CD14-positive monocyte (primary cell): ENCODE measurements around the gene KLHL17. TPM values are rescaled to one million over a fixed set of nuclear protein-coding genes. Genes with fewer than 3 reads are reported as not detected.

Source experiments
- DNase-seq, 3 donors: peaks; one replicate each; pipeline ENCODE4 v3.0.0-alpha.2; 2011 to 2022
- H2AFZ ChIP-seq: 2 replicates; pipeline ENCODE4 v1.6.0; 2012; ENCODE audit warnings: mild to moderate bottlenecking, low read depth, low read length, inconsistent platforms; ENCODE audit not compliant: insufficient read depth, poor library complexity, severe bottlenecking
- H3K27ac ChIP-seq, 2 donors: 1 replicate in 1 of 2; 2 replicates in 1 of 2; pipeline ENCODE4 v1.5.1; 2012 to 2013; ENCODE audit warnings: low read length in 2 of 2, control low read depth in 1 of 2, inconsistent platforms in 1 of 2, low read depth in 1 of 2, mild to moderate bottlenecking in 1 of 2
- H3K27me3 ChIP-seq, 2 donors: one replicate each; pipeline versions ENCODE4 v1.6.0 to v1.6.1; 2011 to 2013; ENCODE audit warnings: low read length in 2 of 2; ENCODE audit not compliant: control insufficient read depth in 2 of 2, insufficient read depth in 2 of 2
- H3K36me3 ChIP-seq, 2 donors: replicated peaks in 1 of 2; 1 replicate in 1 of 2; 2 replicates in 1 of 2; pipeline versions ENCODE4 v1.5.1 to v1.6.1; 2012 to 2013; ENCODE audit warnings: low read length in 2 of 2, control low read depth in 1 of 2, inconsistent platforms in 1 of 2, mild to moderate bottlenecking in 1 of 2; ENCODE audit not compliant: insufficient read depth in 2 of 2, control insufficient read depth in 1 of 2
- H3K4me1 ChIP-seq, 2 donors: 1 replicate in 1 of 2; 2 replicates in 1 of 2; pipeline versions ENCODE4 v1.5.1 to v1.6.1; 2012 to 2013; ENCODE audit warnings: low read length in 2 of 2, control low read depth in 1 of 2, inconsistent platforms in 1 of 2, mild to moderate bottlenecking in 1 of 2, moderate library complexity in 1 of 2; ENCODE audit not compliant: insufficient read depth in 2 of 2, control insufficient read depth in 1 of 2
- H3K4me2 ChIP-seq: replicated peaks from 2 replicates; pipeline ENCODE3; 2012; ENCODE audit warnings: low read length, moderate library complexity, mild to moderate bottlenecking; ENCODE audit not compliant: poor library complexity, severe bottlenecking; ENCODE audit errors: extremely low read depth
- H3K4me3 ChIP-seq, 3 experiments: fragments of 200-600 bp in 1 of 3; sonication (generic) in 1 of 3; replicated peaks in 1 of 3; 1 replicate in 2 of 3; 2 replicates in 1 of 3; pipeline ENCODE4 v1.5.1; 2011 to 2013; ENCODE audit warnings: low read length in 3 of 3, mild to moderate bottlenecking in 3 of 3, control low read depth in 2 of 3, low read depth in 2 of 3, inconsistent platforms in 1 of 3, moderate library complexity in 1 of 3
- H3K79me2 ChIP-seq: 2 replicates; pipeline ENCODE4 v1.6.0; 2012; ENCODE audit warnings: mild to moderate bottlenecking, control low read depth, inconsistent platforms, low read length, moderate library complexity; ENCODE audit not compliant: insufficient read depth
- H3K9ac ChIP-seq: 2 replicates; pipeline ENCODE4 v1.6.0; 2017; ENCODE audit warnings: low read length, mild to moderate bottlenecking; ENCODE audit not compliant: insufficient read depth, poor library complexity, severe bottlenecking
- H3K9me3 ChIP-seq, 2 donors: replicated peaks in 1 of 2; 1 replicate in 1 of 2; 2 replicates in 1 of 2; pipeline versions ENCODE4 v1.5.1 to v1.6.1; 2012 to 2013; ENCODE audit warnings: low read length in 2 of 2, control low read depth in 1 of 2; ENCODE audit not compliant: control insufficient read depth in 1 of 2, insufficient read depth in 1 of 2
- H4K20me1 ChIP-seq: 2 replicates; pipeline ENCODE4 v1.6.0; 2012; ENCODE audit warnings: mild to moderate bottlenecking, low read length, control low read depth, moderate library complexity; ENCODE audit not compliant: insufficient read depth
- H3K27ac Mint-ChIP-seq, 7 donors: one replicate each; pipeline ENCODE4 v1.8.0; 2020; ENCODE audit warnings: mild to moderate bottlenecking in 7 of 7, mixed read lengths in 7 of 7, moderate library complexity in 6 of 7, inconsistent platforms in 2 of 7
- H3K27me3 Mint-ChIP-seq, 3 donors: one replicate each; pipeline ENCODE4 v1.8.0; 2021 to 2022; ENCODE audit warnings: low read depth in 3 of 3, mild to moderate bottlenecking in 3 of 3, mixed read lengths in 3 of 3, moderate library complexity in 3 of 3, inconsistent platforms in 1 of 3
- H3K36me3 Mint-ChIP-seq, 2 donors: one replicate each; pipeline ENCODE4 v1.8.0; 2020; ENCODE audit warnings: mixed read lengths in 2 of 2, inconsistent platforms in 1 of 2, mild to moderate bottlenecking in 1 of 2
- H3K4me1 Mint-ChIP-seq: one replicate; pipeline ENCODE4 v1.8.0; 2020; ENCODE audit warnings: mild to moderate bottlenecking, mixed read lengths
- H3K4me3 Mint-ChIP-seq, 2 donors: one replicate each; pipeline ENCODE4 v1.8.0; 2020; ENCODE audit warnings: mild to moderate bottlenecking in 2 of 2, mixed read lengths in 2 of 2, moderate library complexity in 1 of 2
- H3K9me3 Mint-ChIP-seq, 7 donors: one replicate each; pipeline ENCODE4 v1.8.0; 2020 to 2022; ENCODE audit warnings: mixed read lengths in 7 of 7, mild to moderate bottlenecking in 6 of 7, moderate library complexity in 6 of 7, inconsistent platforms in 2 of 7
- CTCF ChIP-seq: fragments of 200-600 bp; IDR thresholded peaks from one replicate; pipeline ENCODE4 v1.8.0; 2022; ENCODE audit warnings: antibody characterized with exemption, mild to moderate bottlenecking
- WGBS: methylation state at CpG from one replicate; pipeline ENCODE4 v1.1.5; 2013; ENCODE audit warnings: missing lambda C conversion rate; ENCODE audit not compliant: insufficient coverage; 5-methylcytosine and 5-hydroxymethylcytosine counted together
- intact Hi-C, 2 donors: fragments of 100-400 bp; cut with micrococcal nuclease; formaldehyde crosslinking; loops; one replicate each; pipeline versions ENCODE4 v1.15.0 to v1.15.1; 2023
- polyA plus RNA-seq, 3 donors: library from polyadenylated mRNA; depleted of rRNA in 1 of 3; unstranded in 2 of 3; stranded (reverse) in 1 of 3; fragments of 300-500 nt in 2 of 3; fragments of >200 nt in 1 of 3; fragmentation: Illumina TruSeq in 2 of 3; gene quantifications; 1 replicate in 2 of 3; 2 replicates in 1 of 3; pipeline ENCODE4 v1.2.3, GENCODE V29; 2012 to 2021

The KLHL17 gene
- polyA plus RNA-seq, 3 donors: 0.31 to 48.1 (median 0.71) TPM

- WGBS: 87% methylated on average over 4 of the region's 6 CpGs
- no peak for TF ChIP-seq CTCF
Measured at GRCh38 chr1:918843-919242, 41.5 kb upstream of the KLHL17 start.

DNA sequence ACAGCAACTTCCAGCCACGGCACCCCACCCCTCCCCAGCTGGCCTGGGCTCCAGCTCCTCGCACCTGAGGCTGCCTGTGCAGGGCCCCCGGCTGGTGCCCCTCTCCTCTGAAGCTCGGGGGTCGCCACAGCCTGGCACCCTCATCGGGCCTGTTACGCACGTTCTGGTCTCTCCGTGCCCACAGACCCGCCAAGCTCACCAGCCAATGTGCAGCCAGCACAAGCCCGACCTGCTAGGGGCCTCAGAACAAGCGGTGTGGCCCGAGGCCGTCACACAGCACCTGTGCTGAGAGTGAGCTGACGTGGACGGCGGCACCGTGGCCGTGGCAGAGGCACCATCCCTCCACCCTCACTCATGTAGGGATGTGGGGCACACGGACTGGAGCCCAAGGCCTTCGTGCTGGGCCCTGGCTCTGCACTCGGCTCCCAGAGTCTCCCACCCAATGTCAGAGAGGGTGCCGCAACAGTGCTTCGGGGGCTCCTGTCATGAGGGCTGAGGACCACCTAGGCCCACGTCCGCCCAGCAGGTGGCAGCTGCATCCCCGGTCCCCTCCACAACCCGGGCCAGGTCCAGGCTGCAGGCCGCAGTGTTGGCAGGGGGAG is 41.0 kb upstream of the KLHL17 start:
- peaks cover 5 to 43% of the 10 kb centered on the region in 2 donors for H3K27me3 ChIP-seq

More at GRCh38 chr1:918843-919242, 41.5 kb upstream of the KLHL17 start:
- Histone ChIP-seq H4K20me1 (no peaks in the 10 kb centered on the region), H3K36me3 (no peaks in the 10 kb centered on the region), H3K4me2 (no peak overlapping the region), H3K9me3 (peaks cover 0 to 12% of the 10 kb centered on the region in 2 donors), H3K9ac (no peak overlapping the region), H2AFZ (no peak overlapping the region), H3K4me1 (peaks cover 12 to 21% of the 10 kb centered on the region in 2 donors), H3K4me3 (no peak overlapping the region), H3K27me3 (peaks cover 5 to 43% of the 10 kb centered on the region in 2 donors), H3K27ac (no peak overlapping the region), H3K79me2 (no peaks in the 10 kb centered on the region)
- Mint-ChIP-seq H3K27me3 (peaks cover 52 to 83% (median 54%) of the 10 kb centered on the region in 3 donors), H3K4me3 (no peak overlapping the region), H3K36me3 (peaks cover 0 to 4% of the 10 kb centered on the region in 2 donors), H3K4me1 (peaks cover 15% of the 10 kb centered on the region), H3K9me3 (peaks cover 0 to 8% (median 4%) of the 10 kb centered on the region in 7 donors), H3K27ac (no peak overlapping the region)
- no peak for DNase-seq
- intact Hi-C loops: no loop called here

More for the DNA sequence above, 41.0 kb upstream of the KLHL17 start:
- no peak overlapping the region for H3K4me3 ChIP-seq
- H2AFZ ChIP-seq: no peak overlapping the region
- H4K20me1 ChIP-seq: no peaks in the 10 kb centered on the region
- H3K9me3 ChIP-seq: peaks cover 0 to 12% of the 10 kb centered on the region in 2 donors
- Mint-ChIP-seq H3K36me3 (peaks cover 0 to 4% of the 10 kb centered on the region in 2 donors), H3K4me3 (no peak overlapping the region), H3K27me3 (peaks cover 51 to 83% (median 54%) of the 10 kb centered on the region in 3 donors), H3K9me3 (peaks cover 0 to 8% (median 4%) of the 10 kb centered on the region in 7 donors), H3K27ac (no peak overlapping the region), H3K4me1 (peaks cover 15% of the 10 kb centered on the region)
- no peaks in the 10 kb centered on the region for H3K79me2 ChIP-seq
- DNase-seq: no peak
- TF ChIP-seq CTCF: no peak
- H3K4me1 ChIP-seq: peaks cover 12 to 25% of the 10 kb centered on the region in 2 donors
- no peak overlapping the region for H3K4me2 ChIP-seq
- H3K9ac ChIP-seq: no peak overlapping the region
- intact Hi-C loops: no loop called here
- H3K36me3 ChIP-seq: no peaks in the 10 kb centered on the region
- H3K27ac ChIP-seq: no peak overlapping the region
- 86% methylated on average over 27 of the region's 29 CpGs for WGBS
